GM18909 (cell line): ENCODE data around the gene MYD88.
"Not testable (repeated sequence)": the region's sequence is repeated elsewhere in the genome, so short reads cannot be mapped to it uniquely, and the experiment has no call there.

ENCODE experiments used
- ATAC-seq: cut with Tn5 transposase; IDR thresholded peaks from one replicate; pipeline ENCODE4 v1.9.1; 2021; ENCODE audit warnings: mild to moderate bottlenecking; ENCODE audit not compliant: unreplicated experiment, poor library complexity

MYD88 gene

DNA sequence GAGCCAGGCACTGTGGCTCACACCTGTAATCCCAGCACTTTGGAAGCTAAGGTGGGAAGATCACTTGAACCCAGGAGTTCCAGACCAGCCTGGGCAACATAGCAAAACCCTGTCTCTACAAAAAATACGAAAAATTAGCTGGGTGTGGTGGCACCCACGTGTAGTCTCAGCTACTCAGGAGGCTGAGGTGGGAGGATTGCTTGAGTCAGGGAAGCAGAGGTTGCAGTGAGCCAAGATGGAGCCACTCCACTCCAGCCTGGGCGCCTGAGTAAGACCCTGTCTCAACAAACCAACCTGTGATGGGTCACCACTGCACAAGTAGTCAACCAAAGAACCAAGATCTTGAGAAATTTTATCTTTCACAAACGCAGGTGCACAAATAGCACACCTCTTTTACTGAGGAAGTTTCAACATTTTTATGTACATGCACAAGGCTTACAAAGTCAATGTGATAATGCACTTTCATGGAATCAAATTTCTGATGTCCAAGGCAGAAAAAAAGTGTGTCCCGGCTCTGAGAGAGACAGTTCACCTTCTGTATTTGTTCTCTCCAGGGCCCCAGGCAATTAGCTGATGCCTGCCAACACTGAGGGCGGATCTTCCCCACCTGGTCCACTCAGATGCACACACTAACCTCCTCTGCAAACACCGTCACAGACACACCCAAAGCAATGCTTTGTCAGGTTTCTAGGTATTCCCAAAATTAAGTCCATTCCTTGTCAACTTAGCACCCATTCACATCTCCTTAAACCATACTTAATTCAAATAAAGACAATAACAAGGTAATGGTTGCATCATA is 13.9 kb upstream of the MYD88 start:
- no peak for ATAC-seq

DNA sequence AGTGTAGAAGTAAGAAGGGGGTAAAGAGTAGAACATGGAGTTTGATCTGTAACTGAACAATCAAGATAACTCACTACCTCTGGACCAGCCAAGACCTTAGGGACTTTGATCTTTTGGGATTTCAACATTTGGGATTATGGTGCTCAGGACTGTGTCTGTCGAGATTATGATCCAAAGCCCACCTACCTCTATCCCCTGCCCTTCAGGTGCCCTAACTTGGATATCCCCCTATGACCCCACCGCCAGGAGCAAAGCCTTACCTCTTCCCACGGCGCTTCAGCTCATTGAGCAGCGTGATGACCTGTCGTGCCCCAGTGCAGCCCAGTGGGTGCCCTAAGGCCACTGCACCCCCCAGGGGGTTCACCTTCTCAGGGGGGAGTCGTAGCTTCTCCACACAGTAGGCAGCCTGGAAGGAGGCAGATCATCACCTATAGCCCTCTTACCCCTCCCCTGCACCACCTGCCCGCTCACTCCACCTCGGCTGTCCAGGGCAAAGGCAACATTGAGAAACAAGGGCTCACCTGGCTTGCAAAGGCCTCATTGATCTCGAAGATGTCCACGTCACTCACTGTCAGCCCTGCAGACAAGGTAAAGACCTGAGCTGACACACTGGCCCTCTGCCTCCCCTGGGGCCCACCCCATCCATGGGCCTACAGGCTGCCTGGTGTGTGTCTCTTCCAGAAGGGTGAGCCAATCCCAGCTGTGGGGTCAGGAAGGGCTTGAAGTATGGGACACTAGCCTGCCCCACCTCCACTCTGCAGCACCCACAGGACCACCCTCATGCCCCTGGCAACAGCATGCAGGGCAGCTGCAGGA is 12.9 kb upstream of the MYD88 start:
- ATAC-seq, result no peak

DNA sequence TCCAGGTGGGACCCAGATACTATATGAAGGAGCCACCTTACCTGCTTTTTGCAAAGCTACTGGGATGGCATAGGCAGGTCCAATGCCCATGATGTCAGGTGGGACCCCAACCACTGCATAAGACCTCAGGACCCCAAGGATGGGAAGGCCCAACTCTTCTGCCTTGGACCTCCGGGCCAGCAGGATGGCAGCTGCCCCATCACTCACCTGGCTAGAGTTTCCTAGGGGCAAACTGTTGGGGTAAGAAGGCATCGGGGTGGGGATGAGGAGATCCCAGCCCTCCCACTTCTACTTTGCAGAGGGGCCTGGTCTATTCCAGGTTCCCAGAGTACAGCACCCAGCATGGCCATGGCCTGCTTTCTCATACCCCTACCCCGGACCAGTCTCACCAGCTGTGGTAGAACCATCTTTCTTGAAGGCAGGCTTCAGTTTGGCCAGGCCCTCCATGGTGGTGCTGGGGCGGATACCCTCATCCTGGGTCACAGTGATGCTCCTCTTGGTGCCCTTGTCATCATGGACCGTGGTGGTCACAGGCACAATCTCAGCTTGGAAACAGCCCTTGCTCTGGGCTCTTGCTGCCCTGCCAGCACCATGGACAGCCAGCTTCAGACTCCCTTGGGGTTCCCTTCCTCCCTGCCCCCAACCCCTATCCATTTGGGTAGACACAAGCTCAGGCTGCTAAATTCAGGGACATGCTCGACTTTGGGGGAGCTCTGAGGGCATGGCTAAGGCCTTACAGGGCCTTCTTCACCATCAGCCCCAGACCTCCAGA is 12.2 kb upstream of the MYD88 start:
- ATAC-seq, result no peak

DNA sequence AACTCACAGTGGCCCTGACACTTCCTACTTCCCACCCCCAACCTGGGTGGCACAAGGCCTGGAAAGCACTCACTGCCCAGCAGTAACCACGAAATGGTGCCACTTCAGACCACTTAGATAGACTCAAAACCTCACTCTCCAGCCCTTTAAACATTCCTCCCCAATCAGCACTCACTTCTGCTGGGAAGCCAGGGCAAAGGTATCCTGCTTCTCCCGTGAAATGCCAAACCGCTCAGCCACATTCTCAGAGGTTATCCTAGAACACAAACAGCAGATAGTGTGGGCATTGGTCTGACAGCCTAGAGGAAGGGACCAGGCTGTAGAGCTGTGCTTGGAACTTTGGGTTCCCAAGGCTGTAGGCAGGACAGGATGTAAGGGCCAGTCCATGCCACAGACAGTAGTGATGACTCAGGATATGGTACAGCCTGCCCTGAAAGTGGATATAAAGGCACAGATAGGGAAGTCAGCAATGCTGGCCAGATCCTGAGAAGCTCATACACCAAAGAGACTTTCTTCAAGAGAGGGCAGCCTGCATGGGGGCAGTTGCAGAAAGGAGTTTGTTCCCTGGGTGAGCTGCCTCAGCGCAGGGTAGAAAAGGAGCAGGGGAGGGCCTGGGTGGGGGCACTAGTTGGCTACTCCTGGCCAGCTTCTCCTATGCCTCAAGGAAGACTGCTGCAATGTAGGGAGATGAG is 10.7 kb upstream of the MYD88 start:
- ATAC-seq, result no peak

DNA sequence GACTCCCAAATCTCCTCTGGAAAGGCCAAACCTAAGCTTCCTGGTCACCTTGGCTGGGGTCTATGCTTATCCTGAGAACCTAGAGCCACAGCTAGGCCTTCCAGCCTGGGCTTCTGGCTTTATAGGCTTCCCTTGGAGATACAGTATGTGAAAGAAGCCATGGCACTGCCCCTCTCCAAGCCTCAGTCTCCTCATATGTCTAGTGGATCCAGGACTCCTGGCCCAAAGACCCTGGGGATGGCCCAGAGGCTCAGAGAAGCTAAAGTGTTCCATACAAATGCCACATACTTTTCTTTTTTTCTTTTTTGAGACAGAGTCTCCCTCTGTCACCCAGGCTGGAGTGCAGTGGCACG is 10.2 kb upstream of the MYD88 start:
- no peak for ATAC-seq

DNA sequence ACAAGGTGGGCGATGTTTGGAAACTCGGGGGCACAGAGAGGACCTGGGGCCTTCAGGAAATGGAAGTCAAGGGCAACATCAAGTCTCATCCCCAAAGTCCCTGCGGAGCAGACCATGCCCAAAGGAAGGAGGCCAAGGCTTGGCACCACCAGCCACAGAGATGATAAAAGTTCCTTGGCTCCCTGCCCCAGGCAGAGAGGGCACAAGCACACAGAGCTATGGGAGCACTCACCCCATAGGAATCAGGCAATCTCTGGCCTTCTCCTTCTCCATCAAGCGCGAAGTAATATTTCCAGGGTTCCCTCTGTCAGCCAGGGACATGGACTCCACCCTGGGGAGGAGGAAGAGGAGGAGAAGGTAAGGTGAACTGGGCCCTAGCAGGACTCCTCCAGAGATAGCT is 9.4 kb upstream of the MYD88 start:
- ATAC-seq, result no peak

DNA sequence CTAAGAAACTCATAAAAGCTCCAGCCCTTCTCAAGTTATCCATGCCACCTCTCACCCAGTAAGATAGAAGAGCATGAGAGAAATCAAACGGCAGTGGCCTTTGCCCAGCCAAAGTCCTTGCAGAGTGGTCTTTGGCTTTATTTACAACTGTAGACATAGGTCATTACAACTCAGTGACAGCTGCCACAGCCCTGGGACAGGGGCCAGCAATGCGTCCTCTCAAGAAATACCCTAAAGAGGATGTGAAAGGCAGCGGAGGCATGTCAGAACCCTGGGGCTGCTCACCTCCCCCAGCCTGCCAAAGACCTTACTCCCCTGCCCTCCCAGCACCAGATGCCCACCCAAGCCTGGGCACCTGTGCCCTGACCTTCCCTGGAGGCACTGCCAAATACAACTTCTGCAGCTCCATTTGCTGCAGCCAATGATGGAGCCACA is 7.8 kb upstream of the MYD88 start:
- ATAC-seq, result no peak

DNA sequence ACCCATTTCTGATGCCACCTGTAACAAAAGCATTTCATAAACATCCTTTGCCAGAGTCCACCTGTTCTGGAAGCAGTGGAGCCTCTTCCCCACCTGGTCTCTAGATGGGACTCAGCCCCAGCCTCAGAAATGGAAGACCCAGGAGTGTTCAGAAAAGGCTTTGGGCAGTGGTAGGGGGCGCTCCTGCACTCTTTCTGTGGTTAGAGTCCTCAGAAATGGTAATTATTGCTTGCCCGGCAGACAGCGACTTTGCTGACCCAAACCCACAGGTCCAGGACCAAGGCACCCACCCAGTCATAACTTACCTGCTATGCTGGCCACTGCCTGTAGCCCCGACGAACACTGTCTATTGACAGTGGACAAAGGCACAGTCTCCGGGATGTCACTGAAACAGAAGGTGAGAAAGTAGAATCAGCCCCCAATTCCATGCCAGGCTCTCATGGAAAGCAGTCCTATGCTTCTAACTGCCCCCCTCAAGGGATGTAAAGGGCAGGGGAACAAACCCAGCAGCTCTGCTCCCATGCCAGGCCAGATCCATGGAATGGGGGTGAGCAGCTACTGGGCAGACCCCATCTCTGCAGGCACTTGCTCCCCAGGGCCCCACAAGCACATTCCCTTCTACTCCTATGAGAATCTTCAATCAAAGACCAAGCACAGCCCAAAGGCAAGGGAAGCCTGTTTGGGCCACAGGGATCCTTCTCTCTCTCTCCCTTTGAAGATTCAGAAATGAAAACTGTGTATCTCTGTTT is 6.7 kb upstream of the MYD88 start:
- no peak for ATAC-seq

DNA sequence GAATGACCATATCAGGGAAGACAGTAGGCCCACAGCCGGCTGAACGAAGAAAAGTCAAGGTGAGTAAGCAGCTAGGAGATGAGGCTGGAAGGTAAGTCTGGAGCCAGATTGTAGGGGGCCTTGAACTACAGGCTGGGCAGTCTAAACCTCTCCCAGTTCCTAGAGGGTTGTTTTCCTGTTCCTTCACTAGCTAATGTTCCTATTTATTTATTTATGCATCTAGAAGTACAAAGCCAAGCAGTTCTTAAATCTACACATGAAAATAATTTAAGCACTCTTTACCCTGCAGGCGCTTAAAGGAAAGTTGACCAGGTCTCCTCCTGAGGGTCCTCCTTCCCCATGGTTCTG is 5.3 kb upstream of the MYD88 start:
- no peak for ATAC-seq

DNA sequence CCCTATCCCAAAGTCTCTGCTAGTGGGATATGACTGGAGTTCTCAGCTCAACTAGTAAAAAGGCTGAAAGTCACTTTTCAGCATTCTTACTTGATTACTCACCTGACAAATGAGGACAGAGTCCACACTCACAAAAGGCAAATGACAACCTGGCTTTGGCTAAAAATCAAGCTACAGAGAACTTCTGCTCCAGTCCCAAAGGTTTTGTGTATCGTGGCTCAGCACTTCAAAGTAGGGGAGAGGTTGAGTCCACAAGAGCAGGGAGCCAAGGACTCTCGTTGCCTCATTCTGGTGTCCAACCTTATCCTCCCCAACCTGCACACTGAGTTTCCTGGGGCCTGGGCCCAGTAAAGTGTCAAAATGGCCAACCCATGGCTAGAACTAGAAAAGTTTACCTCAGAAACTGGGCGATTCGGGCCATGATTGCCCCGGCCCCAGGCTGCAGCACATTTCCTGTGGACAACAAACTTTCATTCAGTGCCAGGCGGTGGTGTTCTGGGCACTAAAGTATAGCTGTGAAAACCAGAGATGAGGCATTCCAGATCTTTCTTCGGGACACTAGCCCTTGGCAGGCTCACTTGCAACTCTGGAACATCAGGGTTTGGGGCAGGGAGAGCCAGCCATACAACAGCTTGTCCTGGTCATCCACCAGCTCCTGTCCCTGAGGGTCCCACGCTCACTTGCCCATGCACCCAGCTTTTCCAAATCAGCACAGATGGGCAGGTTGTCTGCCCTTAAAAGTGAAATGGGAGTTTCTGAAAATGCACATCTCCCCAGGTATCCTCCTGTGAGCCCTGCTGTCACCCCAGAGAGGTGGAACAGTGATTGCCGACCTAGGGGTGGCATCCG is 4.7 kb upstream of the MYD88 start:
- no peak for ATAC-seq

DNA sequence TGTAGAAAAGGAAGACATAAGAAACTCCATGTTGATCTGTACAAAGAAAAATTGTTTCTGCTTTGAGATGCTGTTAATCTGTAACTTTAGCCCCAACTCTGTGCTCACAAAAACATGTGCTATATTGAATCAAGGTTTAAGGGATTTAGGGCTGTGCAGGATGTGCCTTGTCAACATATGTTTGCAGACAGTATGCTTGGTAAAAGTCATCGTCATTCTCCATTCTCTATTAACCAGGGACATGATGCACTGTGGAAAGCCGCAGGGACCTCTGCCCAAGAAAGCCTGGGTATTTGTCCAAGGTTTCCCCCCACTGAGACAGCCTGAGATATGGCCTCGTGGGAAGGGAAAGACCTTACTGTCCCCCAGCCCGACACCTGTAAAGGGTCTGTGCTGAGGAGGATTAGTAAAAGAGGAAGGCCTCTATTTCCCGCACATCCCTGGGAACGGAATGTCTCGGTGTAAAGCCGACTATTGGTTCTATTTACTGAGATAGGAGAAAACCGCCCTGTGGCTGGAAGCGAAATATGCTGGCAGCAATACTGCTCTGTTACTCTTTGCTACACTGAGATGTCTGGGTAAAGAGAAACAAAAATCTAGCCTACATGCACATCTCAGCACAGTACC is 3.8 kb upstream of the MYD88 start:
- not testable (repeated sequence) for ATAC-seq

DNA sequence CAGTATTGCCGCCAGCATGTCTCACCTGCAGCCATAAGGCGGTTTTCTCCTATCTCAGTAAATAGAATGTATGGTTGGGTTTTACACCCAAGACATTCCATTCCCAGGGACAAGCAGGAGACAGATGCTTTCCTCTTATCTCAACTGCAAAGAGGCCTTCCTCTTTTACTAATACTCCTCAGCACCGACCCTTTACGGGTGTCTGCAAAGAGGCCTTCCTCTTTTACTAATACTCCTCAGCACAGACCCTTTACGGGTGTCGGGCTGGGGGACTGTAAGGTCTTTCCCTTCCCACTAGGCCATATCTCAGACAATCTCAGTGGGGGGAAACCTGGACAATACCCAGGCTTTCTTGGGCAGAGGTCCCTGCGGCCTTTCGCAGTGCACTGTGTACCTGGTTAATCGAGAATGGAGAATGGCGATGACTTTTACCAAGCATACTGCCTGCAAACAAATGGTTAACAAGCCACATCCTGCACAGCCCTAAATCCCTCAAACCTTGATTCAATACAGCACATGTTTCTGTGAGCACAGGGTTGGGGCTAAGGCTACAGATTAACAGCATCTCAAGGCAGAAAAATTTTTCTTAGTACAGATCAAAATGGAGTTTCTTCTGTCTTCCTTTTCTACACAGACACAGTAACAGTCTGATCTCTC is 2.7 kb upstream of the MYD88 start:
- ATAC-seq, result not testable (repeated sequence)

DNA sequence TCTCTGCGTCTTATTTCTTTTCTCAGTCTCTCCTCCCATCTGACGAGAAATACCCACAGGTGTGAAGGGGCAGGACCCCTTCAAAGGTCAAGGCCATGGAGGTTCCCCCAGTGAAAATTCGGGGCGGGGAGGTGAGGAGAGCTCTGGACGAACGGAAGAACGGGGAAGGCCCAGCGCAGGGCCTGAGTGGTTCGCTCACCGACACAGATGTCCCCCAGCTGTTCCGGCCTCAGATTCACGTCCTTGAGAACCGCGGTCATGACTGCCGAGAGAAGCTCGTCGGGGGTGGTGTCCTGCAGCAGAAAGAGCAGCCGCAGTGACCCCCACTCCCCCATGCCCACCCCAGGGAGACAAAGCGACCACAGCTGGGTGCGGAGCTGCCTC is 2.1 kb upstream of the MYD88 start:
- no peak for ATAC-seq

DNA sequence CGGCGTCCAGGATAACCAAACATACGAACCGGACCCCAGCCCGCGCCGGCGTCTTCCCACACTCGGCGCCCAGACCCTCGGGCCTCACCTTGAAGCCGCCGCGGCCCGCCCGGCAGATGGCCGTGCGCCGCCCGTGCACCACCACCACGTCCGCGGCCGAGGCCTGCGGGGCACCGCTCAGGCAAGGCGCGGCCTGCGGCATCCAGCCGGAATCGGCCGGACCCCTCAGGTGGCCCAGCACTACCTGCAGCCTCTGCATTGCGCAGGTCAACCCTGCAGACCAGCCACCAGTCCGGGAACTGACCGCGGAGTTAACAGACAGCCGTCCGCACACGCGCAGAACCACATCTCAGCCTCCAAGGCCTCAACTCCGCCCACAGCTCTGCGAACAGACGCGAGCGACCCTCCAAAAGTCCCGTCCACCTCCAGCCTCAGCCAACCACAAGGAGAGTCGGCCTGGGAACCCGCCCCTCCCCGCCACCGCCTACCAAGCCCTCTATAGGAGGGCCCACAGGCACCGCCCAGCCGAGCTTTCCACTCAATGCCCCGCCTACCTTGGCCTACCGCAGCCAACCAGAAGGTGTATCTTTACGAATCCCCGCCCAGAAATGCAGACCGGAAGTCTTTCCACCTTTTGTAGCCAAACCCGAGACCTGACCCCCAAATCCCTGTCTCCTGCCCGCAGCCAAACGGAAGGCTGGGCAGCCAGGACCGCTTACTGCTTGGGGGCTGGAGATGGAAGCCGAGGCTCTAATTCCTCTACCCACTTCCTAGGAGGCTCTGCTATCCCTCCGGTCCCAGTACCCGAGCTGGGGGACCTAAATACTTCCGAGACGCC is 1.5 kb upstream of the MYD88 start, which contains the start of gene ACAA1:
Gene ACAA1 (minus strand): TSS at position 351 of the 838 bp plus-strand sequence. CDS start 92 bp downstream, at position 259.
- peak; percentile 93 for ATAC-seq

DNA sequence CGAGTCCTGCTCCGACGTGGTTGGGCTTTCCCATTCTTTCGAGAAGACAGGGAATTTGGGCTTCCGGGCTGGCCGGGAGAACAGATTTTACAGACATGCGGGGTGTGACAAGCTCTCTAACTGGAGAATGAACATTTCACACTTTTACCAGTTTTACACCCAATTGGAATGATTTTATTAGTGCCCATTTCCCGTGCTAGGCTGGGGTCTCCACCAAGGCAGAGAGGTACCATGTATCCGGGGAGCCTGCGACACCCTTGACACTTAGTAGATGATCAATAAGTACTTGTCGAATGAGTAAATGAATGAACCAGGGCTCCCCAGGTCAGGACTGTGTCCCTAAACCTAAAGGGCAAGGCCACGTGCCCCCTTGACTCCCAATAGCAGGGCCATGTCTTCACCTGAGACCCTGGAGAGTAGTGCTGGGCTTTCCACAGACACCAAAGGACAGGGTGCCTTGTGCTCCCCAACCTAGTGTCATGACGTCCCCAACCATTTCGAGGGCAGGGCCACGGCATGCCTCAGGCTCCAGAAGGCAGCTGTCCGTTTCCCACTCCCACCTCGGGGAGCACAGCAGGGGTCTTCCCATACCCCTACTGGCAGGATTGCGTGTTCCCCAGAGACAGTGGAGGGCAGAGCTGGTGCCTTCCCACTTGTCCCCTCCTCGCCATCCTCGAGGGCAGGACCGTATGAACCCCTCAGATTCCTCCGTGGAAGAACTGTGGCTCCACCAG is 679 bp upstream of the MYD88 start:
- no peak for ATAC-seq

DNA sequence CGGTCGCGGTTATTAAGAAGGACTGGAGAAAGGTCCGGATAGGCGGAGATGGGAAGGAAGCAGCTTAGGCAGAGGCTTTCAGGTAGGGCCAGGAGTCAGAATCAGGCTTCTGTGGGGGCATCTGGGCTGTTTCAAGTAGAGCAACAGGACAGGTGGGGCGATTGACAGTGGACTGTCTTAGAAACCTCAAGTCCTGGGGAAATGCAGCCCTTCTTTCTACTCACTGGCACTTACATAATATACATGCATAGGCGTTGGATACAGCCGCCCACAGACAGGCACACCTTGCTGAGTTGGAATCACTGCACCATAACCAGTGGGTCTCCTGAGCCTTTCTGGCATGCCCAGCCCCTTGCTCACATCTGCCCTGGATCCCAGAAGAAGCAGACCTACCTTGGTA is 730 bp downstream of the MYD88 start:
- ATAC-seq, result no peak
